Ascending aorta (tissue), 2 donors: Measurements from ENCODE around the gene TMF1. TPM values are rescaled to one million over a fixed set of nuclear protein-coding genes. Genes with fewer than 3 reads are reported as not detected.
A peak's percentile ranks its signal among the peaks of the same experiment; 100 is the strongest.

Source experiments
- DNase-seq, 2 donors: peaks; one replicate each; pipeline ENCODE4 v3.0.0-alpha.2; 2019; ENCODE audit warnings: low spot score in 2 of 2
- H3K27ac ChIP-seq, 2 donors: fragments of 200-600 bp; sonication (generic); one replicate each; pipeline ENCODE4 v1.5.1; 2016 to 2017; ENCODE audit warnings: mild to moderate bottlenecking in 1 of 2
- H3K27me3 ChIP-seq: fragments of 200-600 bp; sonication (generic); one replicate; pipeline ENCODE4 v1.5.1; 2017
- H3K36me3 ChIP-seq, 2 donors: fragments of 200-600 bp; sonication (generic); one replicate each; pipeline ENCODE4 v1.5.1; 2016
- H3K4me1 ChIP-seq, 2 donors: fragments of 200-600 bp; sonication (generic); one replicate each; pipeline ENCODE4 v1.5.1; 2016 to 2017; ENCODE audit warnings: mild to moderate bottlenecking in 1 of 2
- H3K4me3 ChIP-seq, 2 donors: fragments of 200-600 bp; sonication (generic); one replicate each; pipeline ENCODE4 v1.5.1; 2016 to 2017; ENCODE audit warnings: mild to moderate bottlenecking in 1 of 2
- H3K9me3 ChIP-seq, 2 donors: fragments of 200-600 bp; sonication (generic); one replicate each; pipeline ENCODE4 v1.5.1; 2016
- intact Hi-C: fragments of 100-400 bp; cut with DNase I; formaldehyde crosslinking; loops from one replicate; pipeline ENCODE4 v1.15.1; 2023
- total RNA-seq: library from RNA; depleted of rRNA; stranded (reverse); fragments of >200 nt; gene quantifications from one replicate; pipeline ENCODE4 v1.1.0, GENCODE V29; 2016
- TF ChIP-seq, protein P1 (sequence below), 3 experiments: fragments of 200-600 bp in 2 of 3; fragments of 450-650 bp in 1 of 3; sonication (generic) in 2 of 3; IDR thresholded peaks; one replicate each; pipeline ENCODE4 v1.5.1; 2016 to 2019; ENCODE audit warnings: antibody characterized with exemption in 3 of 3, mild to moderate bottlenecking in 1 of 3, moderate library complexity in 1 of 3

The TMF1 gene
- total RNA-seq, 1 donor from 2014 or later, result 35.2 TPM

DNA sequence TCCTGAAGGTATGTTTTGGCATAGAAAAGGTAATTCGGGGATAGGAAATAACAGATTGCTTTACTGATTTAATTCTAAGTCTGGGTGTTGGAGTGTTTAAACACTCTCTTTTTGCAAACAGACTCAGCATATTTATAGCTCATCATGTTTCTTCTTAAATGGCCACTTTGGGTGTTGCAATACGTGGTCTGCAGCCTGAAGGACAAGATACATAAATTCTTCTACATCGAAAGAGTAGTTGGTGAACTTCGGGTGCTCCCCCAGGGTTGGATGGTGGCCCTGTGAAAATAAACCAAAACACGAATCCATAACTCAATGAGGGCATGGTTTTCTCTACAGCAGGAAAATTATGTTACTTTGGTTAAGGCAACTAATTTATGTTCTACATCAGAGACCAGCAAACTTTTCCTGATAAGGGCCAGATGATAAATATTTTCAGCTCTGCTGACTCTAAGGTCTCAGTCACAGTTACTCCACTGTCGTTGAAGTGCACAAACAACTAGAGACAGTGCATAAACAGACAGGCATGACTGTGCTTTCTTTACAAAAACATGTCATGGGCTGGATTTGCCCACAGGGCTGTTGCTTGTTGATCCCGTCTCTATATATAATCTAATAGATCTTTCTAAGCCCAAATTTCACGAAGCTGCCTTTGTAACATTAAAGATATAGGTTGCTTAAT, 74.5 kb downstream of the TMF1 start:
- Histone ChIP-seq H3K4me3 (no peak overlapping the region), H3K36me3 (peaks cover 67 to 73% of the 10 kb centered on the region in 2 donors), H3K27me3 (no peaks in the 10 kb centered on the region), H3K27ac (no peak overlapping the region), H3K9me3 (no peaks in the 10 kb centered on the region), H3K4me1 (no peaks in the 10 kb centered on the region)
- intact Hi-C loops, result no loop called here
- TF ChIP-seq, protein P1, sequence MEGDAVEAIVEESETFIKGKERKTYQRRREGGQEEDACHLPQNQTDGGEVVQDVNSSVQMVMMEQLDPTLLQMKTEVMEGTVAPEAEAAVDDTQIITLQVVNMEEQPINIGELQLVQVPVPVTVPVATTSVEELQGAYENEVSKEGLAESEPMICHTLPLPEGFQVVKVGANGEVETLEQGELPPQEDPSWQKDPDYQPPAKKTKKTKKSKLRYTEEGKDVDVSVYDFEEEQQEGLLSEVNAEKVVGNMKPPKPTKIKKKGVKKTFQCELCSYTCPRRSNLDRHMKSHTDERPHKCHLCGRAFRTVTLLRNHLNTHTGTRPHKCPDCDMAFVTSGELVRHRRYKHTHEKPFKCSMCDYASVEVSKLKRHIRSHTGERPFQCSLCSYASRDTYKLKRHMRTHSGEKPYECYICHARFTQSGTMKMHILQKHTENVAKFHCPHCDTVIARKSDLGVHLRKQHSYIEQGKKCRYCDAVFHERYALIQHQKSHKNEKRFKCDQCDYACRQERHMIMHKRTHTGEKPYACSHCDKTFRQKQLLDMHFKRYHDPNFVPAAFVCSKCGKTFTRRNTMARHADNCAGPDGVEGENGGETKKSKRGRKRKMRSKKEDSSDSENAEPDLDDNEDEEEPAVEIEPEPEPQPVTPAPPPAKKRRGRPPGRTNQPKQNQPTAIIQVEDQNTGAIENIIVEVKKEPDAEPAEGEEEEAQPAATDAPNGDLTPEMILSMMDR (IDR thresholded peaks at IDR 0.05), result no peak
- DNase-seq, result no peak

DNA sequence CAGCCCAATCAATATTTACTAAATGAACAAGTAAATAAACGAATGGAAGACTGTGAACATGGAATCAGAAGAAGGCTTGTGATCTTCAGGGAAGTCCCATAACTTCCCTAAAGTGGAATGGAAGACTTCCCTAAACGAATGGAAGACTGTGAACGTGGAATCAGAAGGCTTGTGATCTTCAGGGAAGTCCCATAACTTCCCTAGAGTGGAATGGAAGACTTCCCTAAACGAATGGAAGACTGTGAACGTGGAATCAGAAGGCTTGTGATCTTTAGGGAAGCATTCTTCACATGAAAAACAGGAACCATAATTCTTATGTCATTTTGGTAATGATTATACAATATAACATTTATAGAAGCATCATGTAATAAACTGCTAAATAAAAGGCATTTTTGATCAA, 77.4 kb downstream of the TMF1 start:
- H3K27ac ChIP-seq, result no peak overlapping the region
- no peaks in the 10 kb centered on the region for H3K27me3 ChIP-seq
- no peak overlapping the region for H3K4me3 ChIP-seq
- no peak for DNase-seq
- peaks cover 38 to 44% of the 10 kb centered on the region in 2 donors for H3K36me3 ChIP-seq
- H3K9me3 ChIP-seq, result no peaks in the 10 kb centered on the region
- no peaks in the 10 kb centered on the region for H3K4me1 ChIP-seq
- TF ChIP-seq, protein P1 (IDR thresholded peaks at IDR 0.05), result no peak
- intact Hi-C loops, result no loop called here

DNA sequence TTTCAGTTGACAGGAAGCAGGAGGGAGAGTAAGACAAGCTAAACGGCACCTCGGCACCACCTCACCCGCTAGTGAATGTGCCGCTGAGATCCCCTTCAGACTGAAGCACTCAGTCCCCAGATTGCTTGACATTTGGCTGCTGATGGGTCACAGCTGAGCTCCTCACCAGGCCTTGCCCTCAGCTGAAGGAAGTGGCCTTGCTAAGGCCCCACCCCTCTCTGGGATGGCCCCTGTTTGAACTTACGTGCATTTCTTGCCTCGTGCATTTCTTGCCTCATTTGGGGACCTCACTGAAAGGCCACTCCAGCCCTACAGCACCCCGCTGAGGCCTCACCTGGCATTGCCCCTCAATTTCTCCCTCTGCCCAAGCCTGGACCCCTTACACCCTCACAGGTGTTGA, 78.5 kb downstream of the TMF1 start:
- TF ChIP-seq, protein P1 (IDR thresholded peaks at IDR 0.05), result no peak
- DNase-seq, result no peak
- Histone ChIP-seq H3K9me3 (no peaks in the 10 kb centered on the region), H3K4me1 (no peaks in the 10 kb centered on the region), H3K36me3 (peaks cover 27 to 33% of the 10 kb centered on the region in 2 donors), H3K27ac (no peak overlapping the region), H3K27me3 (no peaks in the 10 kb centered on the region), H3K4me3 (no peak overlapping the region)
- intact Hi-C loops, result no loop called here

DNA sequence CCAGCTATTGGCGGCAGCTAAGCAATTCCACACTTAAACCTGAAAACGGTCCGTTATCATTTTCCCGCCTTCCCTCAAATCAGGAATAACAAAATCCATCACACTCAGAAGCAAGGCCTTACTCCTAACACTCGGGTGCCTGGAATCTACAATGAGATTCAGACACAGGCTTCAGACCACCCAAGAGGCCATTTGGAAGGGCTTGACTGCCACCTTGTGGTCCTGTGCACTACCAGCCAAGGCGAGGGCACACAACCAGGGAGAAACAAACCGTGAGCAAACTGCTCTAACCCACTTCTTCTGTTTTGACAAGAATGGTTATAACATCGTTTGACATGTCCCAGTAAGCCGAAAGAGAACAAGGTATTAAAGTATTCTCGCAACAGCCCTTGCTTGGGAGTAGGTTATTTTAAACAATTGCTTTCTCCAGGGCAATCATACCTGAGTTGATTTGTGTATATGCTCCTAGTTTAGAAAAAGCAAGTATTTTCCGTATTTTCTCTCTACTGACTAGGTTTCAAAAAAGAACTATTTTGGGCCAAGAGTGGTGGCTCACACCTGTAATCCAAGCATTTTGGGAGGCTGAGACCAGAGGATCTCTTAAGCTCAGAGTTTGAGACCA, 79.7 kb downstream of the TMF1 start:
- Histone ChIP-seq H3K4me3 (no peak overlapping the region), H3K36me3 (peaks cover 15 to 21% of the 10 kb centered on the region in 2 donors), H3K9me3 (no peaks in the 10 kb centered on the region), H3K27ac (no peak overlapping the region), H3K4me1 (no peaks in the 10 kb centered on the region), H3K27me3 (no peaks in the 10 kb centered on the region)
- intact Hi-C loops, result no loop called here
- TF ChIP-seq, protein P1 (IDR thresholded peaks at IDR 0.05), result peak in 2 of 3 experiments; percentile 57 to 62
- peak in 1 of 2 donors; percentile 65 for DNase-seq

Other genes starting within 250 kb of the TMF1 start
- gene TAFA4, start 119.8 kb downstream of the TMF1 start, total RNA-seq, result not detected
- 50.4 TPM for gene EOGT, start 38.6 kb downstream of the TMF1 start, total RNA-seq
- gene UBA3, start 28.0 kb upstream of the TMF1 start, total RNA-seq, result 18.2 TPM
- 134 TPM for gene ARL6IP5, start 32.6 kb upstream of the TMF1 start, total RNA-seq
- not detected for gene LMOD3, start 70.3 kb upstream of the TMF1 start, total RNA-seq